Gastrocnemius medialis (tissue), 4 donors: ENCODE data around the gene SAMD4A. TPM values are rescaled to one million over a fixed set of nuclear protein-coding genes. Genes with fewer than 3 reads are reported as not detected.

Experiments used
- ATAC-seq, 2 donors: fragments of 150-250 bp; one replicate each; pipeline ENCODE4 v1.9.1; 2016
- DNase-seq, 2 donors: peaks; one replicate each; pipeline ENCODE4 v3.0.0-alpha.2; 2019
- H3K27ac ChIP-seq, 4 donors: fragments of 200-600 bp; sonication (generic); 1 replicate in 1 of 4; 2 replicates in 3 of 4; pipeline ENCODE4 v1.5.1; 2016 to 2018; ENCODE audit warnings: mild to moderate bottlenecking in 2 of 4, moderate library complexity in 1 of 4
- H3K27me3 ChIP-seq, 3 donors: fragments of 200-600 bp; sonication (generic) in 2 of 3; 1 replicate in 1 of 3; 2 replicates in 2 of 3; pipeline versions ENCODE4 v1.5.1 to v1.6.0; 2016 to 2019; ENCODE audit warnings: mild to moderate bottlenecking in 1 of 3, moderate library complexity in 1 of 3
- H3K36me3 ChIP-seq, 2 donors: fragments of 200-600 bp; sonication (generic) in 1 of 2; one replicate each; pipeline ENCODE4 v1.5.1; 2017 to 2018
- H3K4me1 ChIP-seq, 2 donors: fragments of 200-600 bp; sonication (generic) in 1 of 2; one replicate each; pipeline ENCODE4 v1.5.1; 2016 to 2017; ENCODE audit warnings: mild to moderate bottlenecking in 2 of 2
- H3K4me3 ChIP-seq, 4 donors: fragments of 200-600 bp; sonication (generic) in 3 of 4; 1 replicate in 1 of 4; 2 replicates in 3 of 4; pipeline ENCODE4 v1.5.1; 2016 to 2019; ENCODE audit warnings: mild to moderate bottlenecking in 2 of 4
- H3K9me3 ChIP-seq, 3 donors: fragments of 200-600 bp; sonication (generic) in 2 of 3; 1 replicate in 1 of 3; 2 replicates in 2 of 3; pipeline ENCODE4 v1.5.1; 2016 to 2019
- POLR2A ChIP-seq, 2 donors: fragments of 450-650 bp; IDR thresholded peaks; one replicate each; pipeline ENCODE4 v1.6.1; 2017; ENCODE audit warnings: antibody characterized with exemption in 2 of 2, mild to moderate bottlenecking in 2 of 2, moderate library complexity in 2 of 2
- in situ Hi-C, 4 donors: fragments of 200-750 bp; cut with MboI; loops; one replicate each; pipeline versions ENCODE4 v1.15.0 to v1.8.0; 2017; ENCODE audit warnings: low sequenced_read_pairs in 4 of 4
- intact Hi-C: fragments of 100-400 bp; cut with DNase I; formaldehyde crosslinking; loops from one replicate; pipeline ENCODE4 v1.15.1; 2023; ENCODE audit warnings: low total_unique reads
- total RNA-seq, 4 donors: library from RNA; depleted of rRNA; stranded (reverse); fragments of >200 nt; gene quantifications; one replicate each; pipeline versions ENCODE4 v1.1.0 to v1.2.3, GENCODE V29; 2016
- TF ChIP-seq, protein P1 (sequence below), 5 experiments: fragments of 450-650 bp in 3 of 5; fragments of 200-600 bp in 2 of 5; sonication (generic) in 2 of 5; IDR thresholded peaks in 4 of 5; conservative IDR thresholded peaks in 1 of 5; 1 replicate in 4 of 5; 2 replicates in 1 of 5; pipeline ENCODE4 v1.5.1; 2016 to 2019; ENCODE audit warnings: antibody characterized with exemption in 5 of 5, mild to moderate bottlenecking in 3 of 5, moderate library complexity in 3 of 5

Gene SAMD4A
- total RNA-seq, 4 donors from 2014 or later: 26.4 to 48.0 (median 42.2) TPM

DNA sequence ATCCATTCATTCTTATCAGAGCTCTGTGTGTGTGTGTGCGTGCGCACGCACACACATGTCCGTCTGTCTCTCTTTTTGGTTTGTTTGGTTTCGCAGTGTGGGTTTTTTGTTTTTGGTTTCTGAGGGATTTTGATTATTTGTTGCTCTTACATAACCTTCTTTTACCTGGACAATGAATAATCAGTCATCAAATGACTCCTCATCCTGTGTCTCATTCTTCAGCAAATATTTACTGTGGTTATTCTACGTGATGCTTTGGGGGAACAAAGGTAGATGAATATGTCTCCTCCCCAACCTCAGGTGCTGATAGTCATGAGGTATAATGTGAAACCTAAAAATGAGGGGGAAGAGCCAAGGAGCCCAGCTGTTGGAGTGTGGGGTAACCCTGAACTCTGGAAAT, 92.4 kb downstream of the SAMD4A start:
- in situ Hi-C loops: no loop called here

DNA sequence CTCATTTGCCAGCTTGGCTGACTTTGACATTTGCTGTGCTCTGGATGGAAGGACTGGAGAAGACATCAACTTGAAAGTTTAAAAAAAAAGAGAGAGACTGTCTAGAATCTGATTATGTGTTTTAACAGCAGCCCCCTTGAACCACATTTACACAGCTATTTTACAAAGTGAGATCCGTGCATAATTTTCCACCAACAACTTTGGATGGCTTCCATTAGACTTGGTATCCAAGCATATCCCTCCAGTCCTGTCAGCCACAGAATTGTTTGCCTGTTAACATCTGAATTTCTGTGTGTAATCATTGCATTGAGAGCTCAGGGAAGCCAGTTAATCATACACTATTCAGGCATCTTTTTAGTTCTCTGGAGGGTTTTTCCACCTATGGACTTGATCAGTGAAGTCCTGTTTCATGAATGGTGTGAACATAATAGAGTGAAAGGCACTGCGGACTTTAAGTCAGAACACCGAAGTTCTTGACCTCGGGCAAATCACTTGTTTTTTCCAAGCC, 93.7 kb downstream of the SAMD4A start:
- ATAC-seq (no peak), DNase-seq (no peak)
- in situ Hi-C loops: no loop called here
- no peaks in the 10 kb centered on the region for H3K36me3 ChIP-seq
- peak overlapping the region in 2 of 4 donors; percentile 24 to 26 for H3K27ac ChIP-seq
- intact Hi-C loops: no loop called here
- peaks cover 28 to 36% of the 10 kb centered on the region in 2 donors for H3K4me1 ChIP-seq
- no peak overlapping the region for H3K4me3 ChIP-seq
- H3K9me3 ChIP-seq: no peaks in the 10 kb centered on the region
- no peaks in the 10 kb centered on the region for H3K27me3 ChIP-seq
- TF ChIP-seq, protein P1, sequence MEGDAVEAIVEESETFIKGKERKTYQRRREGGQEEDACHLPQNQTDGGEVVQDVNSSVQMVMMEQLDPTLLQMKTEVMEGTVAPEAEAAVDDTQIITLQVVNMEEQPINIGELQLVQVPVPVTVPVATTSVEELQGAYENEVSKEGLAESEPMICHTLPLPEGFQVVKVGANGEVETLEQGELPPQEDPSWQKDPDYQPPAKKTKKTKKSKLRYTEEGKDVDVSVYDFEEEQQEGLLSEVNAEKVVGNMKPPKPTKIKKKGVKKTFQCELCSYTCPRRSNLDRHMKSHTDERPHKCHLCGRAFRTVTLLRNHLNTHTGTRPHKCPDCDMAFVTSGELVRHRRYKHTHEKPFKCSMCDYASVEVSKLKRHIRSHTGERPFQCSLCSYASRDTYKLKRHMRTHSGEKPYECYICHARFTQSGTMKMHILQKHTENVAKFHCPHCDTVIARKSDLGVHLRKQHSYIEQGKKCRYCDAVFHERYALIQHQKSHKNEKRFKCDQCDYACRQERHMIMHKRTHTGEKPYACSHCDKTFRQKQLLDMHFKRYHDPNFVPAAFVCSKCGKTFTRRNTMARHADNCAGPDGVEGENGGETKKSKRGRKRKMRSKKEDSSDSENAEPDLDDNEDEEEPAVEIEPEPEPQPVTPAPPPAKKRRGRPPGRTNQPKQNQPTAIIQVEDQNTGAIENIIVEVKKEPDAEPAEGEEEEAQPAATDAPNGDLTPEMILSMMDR (IDR thresholded peaks at IDR 0.05 in 4 of 5, conservative IDR thresholded peaks at IDR 0.05 in 1 of 5): no peak
- no peak for TF ChIP-seq POLR2A (IDR thresholded peaks at IDR 0.05)

More for the DNA sequence above, 92.4 kb downstream of the SAMD4A start:
- intact Hi-C loops: no loop called here
- Histone ChIP-seq H3K27ac (no peak overlapping the region), H3K4me1 (peaks cover 27 to 49% of the 10 kb centered on the region in 2 donors), H3K4me3 (no peak overlapping the region), H3K9me3 (no peaks in the 10 kb centered on the region), H3K27me3 (no peaks in the 10 kb centered on the region), H3K36me3 (no peaks in the 10 kb centered on the region)
- DNase-seq (no peak), ATAC-seq (no peak)
- TF ChIP-seq, protein P1 (IDR thresholded peaks at IDR 0.05 in 4 of 5, conservative IDR thresholded peaks at IDR 0.05 in 1 of 5): no peak
- TF ChIP-seq POLR2A (IDR thresholded peaks at IDR 0.05): no peak

DNA sequence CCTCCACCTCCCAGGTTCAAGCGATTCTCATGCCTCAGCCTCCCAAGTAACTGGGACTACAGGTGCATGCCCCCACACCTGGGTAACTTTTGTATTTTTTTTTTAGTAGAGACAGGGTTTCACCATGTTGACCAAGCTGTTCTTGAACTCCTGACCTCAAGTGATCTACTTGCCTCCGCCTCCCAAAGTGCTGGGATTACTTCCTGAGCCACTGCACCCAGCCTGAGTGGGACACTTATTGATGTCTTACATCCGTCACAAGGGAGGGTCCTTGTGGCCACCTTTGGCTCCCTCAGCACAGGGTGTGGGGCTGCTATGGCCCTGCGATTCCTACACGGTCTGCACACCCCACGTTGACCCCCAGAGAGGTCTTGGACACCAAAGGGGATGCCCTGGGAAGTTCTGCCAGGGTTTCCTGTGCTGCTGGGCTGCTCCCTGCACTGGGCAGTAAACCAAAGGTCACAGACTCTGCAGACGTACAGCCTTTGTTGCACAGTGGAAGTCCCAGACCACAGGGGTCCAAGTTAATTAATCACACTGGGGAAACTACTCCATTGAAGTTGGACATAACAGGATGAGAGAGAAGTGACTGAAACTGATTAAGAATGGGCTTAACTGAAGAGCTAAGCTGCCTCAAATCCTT, 95.7 kb downstream of the SAMD4A start:
- in situ Hi-C loops: no loop called here
- ATAC-seq (no peak), DNase-seq (no peak)
- H3K27me3 ChIP-seq: no peaks in the 10 kb centered on the region
- H3K9me3 ChIP-seq: no peaks in the 10 kb centered on the region
- H3K4me3 ChIP-seq: no peak overlapping the region
- intact Hi-C loops: no loop called here
- TF ChIP-seq, protein P1 (IDR thresholded peaks at IDR 0.05 in 4 of 5, conservative IDR thresholded peaks at IDR 0.05 in 1 of 5): no peak
- no peak for TF ChIP-seq POLR2A (IDR thresholded peaks at IDR 0.05)
- H3K4me1 ChIP-seq: peaks cover 47 to 54% of the 10 kb centered on the region in 2 donors
- no peaks in the 10 kb centered on the region for H3K36me3 ChIP-seq
- peak overlapping the region in 1 of 4 donors; percentile 15 for H3K27ac ChIP-seq

DNA sequence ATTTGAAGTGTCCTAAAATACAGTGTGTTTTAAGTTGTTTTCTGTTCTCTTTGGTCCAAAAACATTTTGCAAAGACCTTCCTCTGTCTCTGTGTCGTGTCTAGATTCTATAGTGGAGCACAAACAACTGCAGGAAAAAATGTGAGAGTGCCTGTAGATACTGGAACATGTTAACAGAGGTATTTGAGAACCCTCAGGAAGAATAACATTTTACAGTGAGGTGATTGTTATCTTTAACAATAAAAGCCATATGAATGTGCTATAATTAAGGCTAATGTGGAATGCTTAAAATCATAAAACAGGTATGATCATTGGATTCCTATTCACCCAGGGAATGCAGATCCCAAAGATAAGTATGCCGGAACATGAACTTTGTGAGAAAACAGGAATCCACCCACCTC, 98.0 kb downstream of the SAMD4A start:
- Histone ChIP-seq H3K27ac (peak overlapping the region in 3 of 4 donors; percentile 1 to 86 (median 9)), H3K9me3 (no peaks in the 10 kb centered on the region), H3K36me3 (no peaks in the 10 kb centered on the region), H3K27me3 (no peaks in the 10 kb centered on the region), H3K4me1 (peaks cover 62 to 70% of the 10 kb centered on the region in 2 donors), H3K4me3 (no peak overlapping the region)
- no peak for ATAC-seq
- intact Hi-C loops: no loop called here
- DNase-seq: no peak
- in situ Hi-C loops: no loop called here
- TF ChIP-seq POLR2A (IDR thresholded peaks at IDR 0.05): no peak
- TF ChIP-seq, protein P1 (IDR thresholded peaks at IDR 0.05 in 4 of 5, conservative IDR thresholded peaks at IDR 0.05 in 1 of 5): no peak
